K562 (cell line): Measurements from ENCODE around the gene MTPN. TPM values are rescaled to one million over a fixed set of nuclear protein-coding genes. Genes with fewer than 3 reads are reported as not detected.

Source experiments
- ATAC-seq: fragments of 200-7000 bp; cut with Tn5 transposase; 3 replicates; pipeline ENCODE4 v1.9.1; 2020; ENCODE audit warnings: moderate library complexity
- BruUV-seq: library from RNA; stranded (reverse); fragments of 400-500 nt; replicated peaks from 2 replicates; lab custom pipeline; 2021; lab: Mats Ljungman, UMichigan
- CTCF ChIA-PET: fragments of 300-600 bp; formaldehyde crosslinking; extraction: SDS; loops from one replicate; lab custom pipeline; 2021; ENCODE audit warnings: low intra/inter-chr PET ratio; lab: Yijun Ruan, JAX
- POLR2A ChIA-PET: fragments of 300-600, 350-650 bp; sonication (Branson Sonifier 250); formaldehyde crosslinking; extraction: SDS; loops from one replicate; lab custom pipeline; 2021; ENCODE audit warnings: antibody characterized with exemption, inconsistent platforms; lab: Yijun Ruan, JAX
- DNase-seq, 4 experiments: peaks; one replicate each; pipeline versions ENCODE4 v3.0.0 to v3.0.0-alpha.2; 2011 to 2018; ENCODE audit warnings: low spot score in 3 of 4, mixed read lengths in 3 of 4; ENCODE audit errors: extremely low read depth in 1 of 4
- FAIRE-seq: peaks from 2 replicates; lab custom pipeline; 2011; peaks lifted over from hg19 to GRCh38; lab: Jason Lieb, UNC
- H2AFZ ChIP-seq: 2 replicates; pipeline ENCODE4 v1.6.0; 2011; ENCODE audit warnings: low read depth, low read length, control low read depth, inconsistent platforms
- H3K27ac ChIP-seq: fragments of 200-600 bp; 3 replicates; pipeline ENCODE4 v1.8.0; 2011; ENCODE audit warnings: low read depth, mild to moderate bottlenecking, control low read depth, inconsistent platforms, low read length, moderate library complexity, mixed read lengths; ENCODE audit errors: extremely low read depth
- H3K27me3 ChIP-seq, 2 experiments: fragments of 300-600 bp in 1 of 2; 2 replicates in 1 of 2; 3 replicates in 1 of 2; pipeline versions ENCODE4 v1.6.0 to v1.8.0; 2011; ENCODE audit warnings: inconsistent platforms in 2 of 2, low read length in 2 of 2, mild to moderate bottlenecking in 1 of 2, mixed read lengths in 1 of 2, moderate library complexity in 1 of 2; ENCODE audit not compliant: control insufficient read depth in 2 of 2, insufficient read depth in 2 of 2
- H3K36me3 ChIP-seq: fragments of 300-600 bp; 3 replicates; pipeline ENCODE4 v1.8.0; 2011; ENCODE audit warnings: mild to moderate bottlenecking, low read length, inconsistent platforms; ENCODE audit not compliant: control insufficient read depth, insufficient read depth
- H3K4me1 ChIP-seq, 2 experiments: fragments of 200-600 bp in 1 of 2; replicated peaks in 1 of 2; 2 replicates in 1 of 2; 3 replicates in 1 of 2; pipeline versions ENCODE4 v1.5.1 to v1.8.0; 2011; ENCODE audit warnings: inconsistent platforms in 2 of 2, low read length in 2 of 2, mild to moderate bottlenecking in 1 of 2, mixed read lengths in 1 of 2, moderate library complexity in 1 of 2; ENCODE audit not compliant: control insufficient read depth in 2 of 2, insufficient read depth in 2 of 2
- H3K4me2 ChIP-seq: 2 replicates; pipeline ENCODE4 v1.6.1; 2011; ENCODE audit warnings: low read length, control low read depth, inconsistent platforms, mixed read lengths; ENCODE audit not compliant: insufficient read depth
- H3K4me3 ChIP-seq: fragments of 200-600 bp; sonication (generic), shearing (Covaris generic); 2 replicates; pipeline ENCODE4 v1.5.1; 2016; ENCODE audit warnings: control low read depth, inconsistent platforms
- H3K79me2 ChIP-seq: fragments of 200-600 bp; 3 replicates; pipeline ENCODE4 v1.8.0; 2011; ENCODE audit warnings: low read length, inconsistent platforms; ENCODE audit not compliant: control insufficient read depth, insufficient read depth
- H3K9ac ChIP-seq, 2 experiments: 2 replicates each; pipeline versions ENCODE4 v1.6.0 to v1.6.1; 2011; ENCODE audit warnings: low read depth in 2 of 2, low read length in 2 of 2, control low read depth in 1 of 2, inconsistent platforms in 1 of 2, mild to moderate bottlenecking in 1 of 2, mixed read lengths in 1 of 2; ENCODE audit not compliant: insufficient read depth in 1 of 2
- H3K9me1 ChIP-seq: one replicate; pipeline ENCODE4 v1.6.0; 2011; ENCODE audit warnings: inconsistent platforms, mild to moderate bottlenecking, low read length, moderate library complexity; ENCODE audit not compliant: control insufficient read depth, insufficient read depth
- H3K9me3 ChIP-seq: replicated peaks from 2 replicates; pipeline ENCODE4 v1.5.1; 2011; ENCODE audit warnings: low read depth, low read length, inconsistent platforms; ENCODE audit not compliant: control insufficient read depth, insufficient read depth
- H4K20me1 ChIP-seq: replicated peaks from 2 replicates; pipeline ENCODE4 v1.6.1; 2011; ENCODE audit warnings: low read length, inconsistent platforms, mixed read lengths; ENCODE audit not compliant: control insufficient read depth, insufficient read depth
- BCL6 ChIP-seq: fragments of 250-450 bp; sonication (Bioruptor Pico); IDR thresholded peaks from 2 replicates; pipeline ENCODE4 v1.4.0; 2020
- EHMT2 ChIP-seq: fragments of 450-650 bp; IDR thresholded peaks from 2 replicates; pipeline ENCODE4 v1.6.1; 2018; ENCODE audit warnings: antibody characterized with exemption
- ESRRB ChIP-seq: fragments of 250-450 bp; sonication (Bioruptor Pico); IDR thresholded peaks from 2 replicates; pipeline ENCODE4 v1.5.0; 2020; ENCODE audit warnings: mild to moderate bottlenecking, moderate library complexity, borderline replicate concordance
- KDM1A ChIP-seq, 2 experiments: fragments of 450-650 bp; IDR thresholded peaks; 2 replicates each; pipeline ENCODE4 v1.6.1; 2016; ENCODE audit warnings: mild to moderate bottlenecking in 2 of 2
- KHSRP ChIP-seq: fragments of 450-650 bp; IDR thresholded peaks from 2 replicates; pipeline ENCODE4 v1.6.1; 2017
- KLF1 ChIP-seq: fragments of 450-650 bp; IDR thresholded peaks from 2 replicates; pipeline ENCODE4 v1.6.1; 2016; ENCODE audit warnings: missing genetic modification characterization, missing compliant biosample characterization
- L3MBTL2 ChIP-seq: fragments of 450-650 bp; IDR thresholded peaks from 2 replicates; pipeline ENCODE4 v1.6.1; 2016; ENCODE audit warnings: mild to moderate bottlenecking, moderate library complexity
- NCOA1 ChIP-seq: fragments of 450-650 bp; IDR thresholded peaks from 2 replicates; pipeline ENCODE4 v1.6.1; 2016; ENCODE audit warnings: low read depth
- RBM22 ChIP-seq: fragments of 200-400 bp; formaldehyde crosslinking; IDR thresholded peaks from 2 replicates; pipeline ENCODE4 v1.6.1; 2018; ENCODE audit warnings: low read length, low read depth; ENCODE audit not compliant: poor library complexity, severe bottlenecking
- THRA ChIP-seq: fragments of 450-650 bp; IDR thresholded peaks from 2 replicates; pipeline ENCODE4 v1.6.1; 2017; ENCODE audit warnings: mild to moderate bottlenecking, moderate library complexity
- ZNF282 ChIP-seq: sonication (generic); formaldehyde crosslinking; IDR thresholded peaks from 2 replicates; pipeline ENCODE4 v1.8.1; 2023; ENCODE audit warnings: missing genetic modification reagents
- WGBS: fragments of 100-300 bp; shearing (Covaris generic); methylation state at CpG from one replicate; pipeline ENCODE4 v1.1.6; 2016; ENCODE audit warnings: low coverage, mixed read lengths; ENCODE audit not compliant: insufficient coverage; ENCODE audit errors: missing lambda C conversion rate; 5-methylcytosine and 5-hydroxymethylcytosine counted together
- in situ Hi-C: fragments of 300-500 bp; cut with MboI; formaldehyde crosslinking; loops from 4 replicates; pipeline ENCODE4 v1.15.0; 2018; ENCODE audit warnings: inconsistent platforms, mixed read lengths
- intact Hi-C: fragments of 100-400 bp; cut with micrococcal nuclease; formaldehyde crosslinking; loops from 2 replicates; pipeline ENCODE4 v1.14.2; 2022
- polyA plus RNA-seq, 8 experiments: library from polyadenylated mRNA; depleted of rRNA in 4 of 8; stranded (reverse) in 5 of 8; unstranded in 3 of 8; fragments of >200 nt; fragmentation: Nextera tagmentation in 2 of 8; fragmentation: Illumina TruSeq in 1 of 8; extraction: Ambion mirVana in 2 of 8; extraction: Trizol in 1 of 8; gene quantifications; 2 replicates each; pipeline versions ENCODE4 v1.2.1 to v1.2.3, GENCODE V29; 2011 to 2014; ENCODE audit warnings: inconsistent platforms in 1 of 8, missing spikeins in 1 of 8
- total RNA-seq, 7 experiments: library from RNA; depleted of rRNA in 6 of 7; stranded (reverse); fragments of >200 nt in 6 of 7; fragmentation: Illumina TruSeq in 2 of 7; extraction: Trizol in 2 of 7; gene quantifications; 2 replicates each; pipeline versions ENCODE4 v1.2.1 to v1.2.3, GENCODE V29; 2011 to 2021; ENCODE audit warnings: low replicate concordance in 1 of 7
- TF ChIP-seq, protein P1 (sequence below), 2 experiments: fragments of 450-650 bp; IDR thresholded peaks; 2 replicates each; pipeline ENCODE4 v1.6.1; 2018; ENCODE audit warnings: mild to moderate bottlenecking in 2 of 2, low read depth in 1 of 2; ENCODE audit not compliant: partially characterized antibody in 2 of 2
- TF ChIP-seq, protein P2 (sequence below): sonication (generic); formaldehyde crosslinking; IDR thresholded peaks from 2 replicates; pipeline ENCODE4 v1.8.1; 2023; ENCODE audit warnings: mild to moderate bottlenecking, missing genetic modification reagents

MTPN gene
- total and polyA plus RNA-seq, 9 of the 15 experiments (the other 6 are each of a cell fraction or from before 2014, with no cell fraction given): 68.5 to 261 (median 156) TPM

DNA sequence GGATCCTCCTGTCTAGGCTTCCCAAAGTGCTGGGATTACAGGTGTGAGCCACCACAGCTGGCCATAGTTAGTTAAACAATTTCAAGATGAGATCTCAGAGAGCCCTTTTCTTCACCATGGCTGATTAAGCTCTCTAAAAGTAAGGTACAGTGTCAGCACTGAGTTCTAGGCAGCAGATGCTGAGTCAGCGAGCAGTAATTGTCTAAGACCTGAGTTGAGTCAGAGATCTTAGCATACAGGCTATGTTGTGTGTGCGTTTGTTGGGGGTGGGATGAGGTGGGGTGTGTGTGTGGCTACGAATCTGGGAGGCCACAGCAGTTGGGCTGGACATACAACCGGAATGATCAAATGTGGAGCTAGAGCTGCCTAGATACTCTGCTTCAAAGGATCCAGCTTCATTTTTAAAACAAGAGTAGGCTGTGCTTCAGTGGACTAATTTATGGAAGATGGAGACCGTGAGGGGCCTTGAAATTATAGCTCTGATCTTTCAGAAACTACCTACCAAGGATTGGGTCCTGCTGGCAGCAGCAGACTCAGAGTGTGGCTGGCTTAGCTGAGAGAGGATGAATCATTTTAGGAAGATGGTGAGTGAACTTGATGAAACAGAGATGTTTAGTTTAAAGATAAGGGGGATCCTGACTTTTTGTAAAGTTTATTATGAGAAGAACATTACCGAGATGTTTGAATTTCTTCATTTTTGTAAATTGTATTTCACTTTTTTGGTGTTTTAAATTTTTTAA lies 17.5 kb upstream of the MTPN start:
- Histone ChIP-seq H3K27ac (no peak overlapping the region), H4K20me1 (no peaks in the 10 kb centered on the region), H3K9me3 (no peaks in the 10 kb centered on the region), H2AFZ (peak overlapping the region; percentile 58), H3K79me2 (no peaks in the 10 kb centered on the region), H3K36me3 (no peaks in the 10 kb centered on the region), H3K4me1 (peaks cover 4 to 25% of the 10 kb centered on the region in 2 experiments; a peak in 3 of 5 replicates), H3K9me1 (no peaks in the 10 kb centered on the region), H3K4me2 (peak overlapping the region; percentile 19), H3K27me3 (no peaks in the 10 kb centered on the region), H3K9ac (no peak overlapping the region), H3K4me3 (no peak overlapping the region)
- intact Hi-C loops: no loop called here
- DNase-seq (peak in 3 of 4 experiments; percentile 32 to 74 (median 40)), FAIRE-seq (peak; percentile 60), ATAC-seq (peak; percentile 72)
- no TSS peak for BruUV-seq
- WGBS: 21% methylated on average over 6 of the region's 6 CpGs
- in situ Hi-C loops: no loop called here
- ChIA-PET POLR2A (interaction anchor here (0.8 to 1.7 kb wide), 8 partner anchors 10 to 93 kb away, joined by 3 to 5 read pairs (median 3); partner anchors contain the start of gene MTPN), CTCF (no interaction called here)
- TF ChIP-seq EHMT2: peak; percentile 46; the same call in 1 of the 2 replicates
- TF ChIP-seq, protein P1, sequence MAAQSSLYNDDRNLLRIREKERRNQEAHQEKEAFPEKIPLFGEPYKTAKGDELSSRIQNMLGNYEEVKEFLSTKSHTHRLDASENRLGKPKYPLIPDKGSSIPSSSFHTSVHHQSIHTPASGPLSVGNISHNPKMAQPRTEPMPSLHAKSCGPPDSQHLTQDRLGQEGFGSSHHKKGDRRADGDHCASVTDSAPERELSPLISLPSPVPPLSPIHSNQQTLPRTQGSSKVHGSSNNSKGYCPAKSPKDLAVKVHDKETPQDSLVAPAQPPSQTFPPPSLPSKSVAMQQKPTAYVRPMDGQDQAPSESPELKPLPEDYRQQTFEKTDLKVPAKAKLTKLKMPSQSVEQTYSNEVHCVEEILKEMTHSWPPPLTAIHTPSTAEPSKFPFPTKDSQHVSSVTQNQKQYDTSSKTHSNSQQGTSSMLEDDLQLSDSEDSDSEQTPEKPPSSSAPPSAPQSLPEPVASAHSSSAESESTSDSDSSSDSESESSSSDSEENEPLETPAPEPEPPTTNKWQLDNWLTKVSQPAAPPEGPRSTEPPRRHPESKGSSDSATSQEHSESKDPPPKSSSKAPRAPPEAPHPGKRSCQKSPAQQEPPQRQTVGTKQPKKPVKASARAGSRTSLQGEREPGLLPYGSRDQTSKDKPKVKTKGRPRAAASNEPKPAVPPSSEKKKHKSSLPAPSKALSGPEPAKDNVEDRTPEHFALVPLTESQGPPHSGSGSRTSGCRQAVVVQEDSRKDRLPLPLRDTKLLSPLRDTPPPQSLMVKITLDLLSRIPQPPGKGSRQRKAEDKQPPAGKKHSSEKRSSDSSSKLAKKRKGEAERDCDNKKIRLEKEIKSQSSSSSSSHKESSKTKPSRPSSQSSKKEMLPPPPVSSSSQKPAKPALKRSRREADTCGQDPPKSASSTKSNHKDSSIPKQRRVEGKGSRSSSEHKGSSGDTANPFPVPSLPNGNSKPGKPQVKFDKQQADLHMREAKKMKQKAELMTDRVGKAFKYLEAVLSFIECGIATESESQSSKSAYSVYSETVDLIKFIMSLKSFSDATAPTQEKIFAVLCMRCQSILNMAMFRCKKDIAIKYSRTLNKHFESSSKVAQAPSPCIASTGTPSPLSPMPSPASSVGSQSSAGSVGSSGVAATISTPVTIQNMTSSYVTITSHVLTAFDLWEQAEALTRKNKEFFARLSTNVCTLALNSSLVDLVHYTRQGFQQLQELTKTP (IDR thresholded peaks at IDR 0.05; ENCODE audit: low read depth in 1 of 2, partially characterized antibody in 2 of 2): peak in 1 of 2 experiments; percentile 18
- TF ChIP-seq KLF1 (tag): no peak
- TF ChIP-seq ESRRB (CRISPR knock-in tag): no peak
- no peak for TF ChIP-seq ZNF282 (CRISPR knock-in tag)
- TF ChIP-seq KHSRP: no peak
- no peak for TF ChIP-seq BCL6 (CRISPR knock-in tag)
- TF ChIP-seq THRA: no peak
- TF ChIP-seq L3MBTL2: no peak
- peak in 1 of 2 experiments; percentile 31; a peak in 2 of 4 replicates for TF ChIP-seq KDM1A (IDR thresholded peaks at IDR 0.05)
- TF ChIP-seq, protein P2, sequence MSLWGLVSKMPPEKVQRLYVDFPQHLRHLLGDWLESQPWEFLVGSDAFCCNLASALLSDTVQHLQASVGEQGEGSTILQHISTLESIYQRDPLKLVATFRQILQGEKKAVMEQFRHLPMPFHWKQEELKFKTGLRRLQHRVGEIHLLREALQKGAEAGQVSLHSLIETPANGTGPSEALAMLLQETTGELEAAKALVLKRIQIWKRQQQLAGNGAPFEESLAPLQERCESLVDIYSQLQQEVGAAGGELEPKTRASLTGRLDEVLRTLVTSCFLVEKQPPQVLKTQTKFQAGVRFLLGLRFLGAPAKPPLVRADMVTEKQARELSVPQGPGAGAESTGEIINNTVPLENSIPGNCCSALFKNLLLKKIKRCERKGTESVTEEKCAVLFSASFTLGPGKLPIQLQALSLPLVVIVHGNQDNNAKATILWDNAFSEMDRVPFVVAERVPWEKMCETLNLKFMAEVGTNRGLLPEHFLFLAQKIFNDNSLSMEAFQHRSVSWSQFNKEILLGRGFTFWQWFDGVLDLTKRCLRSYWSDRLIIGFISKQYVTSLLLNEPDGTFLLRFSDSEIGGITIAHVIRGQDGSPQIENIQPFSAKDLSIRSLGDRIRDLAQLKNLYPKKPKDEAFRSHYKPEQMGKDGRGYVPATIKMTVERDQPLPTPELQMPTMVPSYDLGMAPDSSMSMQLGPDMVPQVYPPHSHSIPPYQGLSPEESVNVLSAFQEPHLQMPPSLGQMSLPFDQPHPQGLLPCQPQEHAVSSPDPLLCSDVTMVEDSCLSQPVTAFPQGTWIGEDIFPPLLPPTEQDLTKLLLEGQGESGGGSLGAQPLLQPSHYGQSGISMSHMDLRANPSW: peak; percentile 52; the same call in 1 of the 2 replicates
- no peak for TF ChIP-seq NCOA1
- TF ChIP-seq RBM22: no peak
